OCI-LY3 (cell line): ENCODE results near the gene TTYH3.

Experiments used
- H2AFZ ChIP-seq: fragments of 200-600, 300-600 bp; shearing (Covaris generic); 2 replicates; pipeline ENCODE4 v1.6.0; 2014; ENCODE audit warnings: antibody characterized with exemption, low read depth, low read length
- H3K27ac ChIP-seq: fragments of 200-600, 300-600 bp; sonication (generic); 2 replicates; pipeline ENCODE4 v1.5.1; 2014; ENCODE audit warnings: mild to moderate bottlenecking, low read length, moderate library complexity, mixed read lengths
- H3K27me3 ChIP-seq: fragments of 200-600, 300-600 bp; sonication (generic); 2 replicates; pipeline ENCODE4 v1.6.1; 2014; ENCODE audit warnings: low read depth, low read length, mixed read lengths
- H3K36me3 ChIP-seq: fragments of 200-600, 300-600 bp; sonication (generic); replicated peaks from 2 replicates; pipeline ENCODE3; 2014; ENCODE audit warnings: low read depth, low read length, mixed read lengths
- H3K4me1 ChIP-seq: fragments of 300-600, 200-600 bp; sonication (generic); 2 replicates; pipeline ENCODE4 v1.6.1; 2014; ENCODE audit warnings: low read length, mixed read lengths
- H3K4me2 ChIP-seq: fragments of 200-600, 300-600 bp; sonication (generic); 2 replicates; pipeline ENCODE4 v1.6.1; 2014; ENCODE audit warnings: low read length, mixed read lengths
- H3K4me3 ChIP-seq: fragments of 300-600, 200-600 bp; sonication (generic); 2 replicates; pipeline ENCODE4 v1.5.1; 2014; ENCODE audit warnings: antibody characterized with exemption, mild to moderate bottlenecking, low read length, moderate library complexity
- H3K79me2 ChIP-seq: fragments of 300-600, 200-600 bp; shearing (Covaris generic); 2 replicates; pipeline ENCODE4 v1.6.1; 2014; ENCODE audit warnings: mild to moderate bottlenecking, low read length, mixed read lengths
- H3K9ac ChIP-seq: fragments of 300-600, 200-600 bp; shearing (Covaris generic); 2 replicates; pipeline ENCODE4 v1.6.0; 2014; ENCODE audit warnings: mild to moderate bottlenecking, low read length, moderate library complexity
- H3K9me3 ChIP-seq: fragments of 200-600, 300-600 bp; shearing (Covaris generic); 2 replicates; pipeline ENCODE4 v1.6.1; 2014; ENCODE audit warnings: low read length, mixed read lengths; ENCODE audit not compliant: insufficient read depth
- H4K20me1 ChIP-seq: fragments of 200-600, 300-600 bp; sonication (generic); 2 replicates; pipeline ENCODE4 v1.6.1; 2016; ENCODE audit warnings: low read length, mixed read lengths; ENCODE audit not compliant: insufficient read depth
- EZH2phosphoT487 ChIP-seq: fragments of 200-600 bp; shearing (Covaris generic); IDR thresholded peaks from 2 replicates; pipeline ENCODE4 v1.6.1; 2018; ENCODE audit warnings: antibody characterized with exemption, mixed run types, low read depth
- TF ChIP-seq, protein P1 (sequence below): fragments of 200-600, 300-600 bp; sonication (generic); IDR thresholded peaks from 2 replicates; pipeline ENCODE4 v1.5.1; 2014; ENCODE audit warnings: antibody characterized with exemption, low read length, low read depth

Gene TTYH3

DNA sequence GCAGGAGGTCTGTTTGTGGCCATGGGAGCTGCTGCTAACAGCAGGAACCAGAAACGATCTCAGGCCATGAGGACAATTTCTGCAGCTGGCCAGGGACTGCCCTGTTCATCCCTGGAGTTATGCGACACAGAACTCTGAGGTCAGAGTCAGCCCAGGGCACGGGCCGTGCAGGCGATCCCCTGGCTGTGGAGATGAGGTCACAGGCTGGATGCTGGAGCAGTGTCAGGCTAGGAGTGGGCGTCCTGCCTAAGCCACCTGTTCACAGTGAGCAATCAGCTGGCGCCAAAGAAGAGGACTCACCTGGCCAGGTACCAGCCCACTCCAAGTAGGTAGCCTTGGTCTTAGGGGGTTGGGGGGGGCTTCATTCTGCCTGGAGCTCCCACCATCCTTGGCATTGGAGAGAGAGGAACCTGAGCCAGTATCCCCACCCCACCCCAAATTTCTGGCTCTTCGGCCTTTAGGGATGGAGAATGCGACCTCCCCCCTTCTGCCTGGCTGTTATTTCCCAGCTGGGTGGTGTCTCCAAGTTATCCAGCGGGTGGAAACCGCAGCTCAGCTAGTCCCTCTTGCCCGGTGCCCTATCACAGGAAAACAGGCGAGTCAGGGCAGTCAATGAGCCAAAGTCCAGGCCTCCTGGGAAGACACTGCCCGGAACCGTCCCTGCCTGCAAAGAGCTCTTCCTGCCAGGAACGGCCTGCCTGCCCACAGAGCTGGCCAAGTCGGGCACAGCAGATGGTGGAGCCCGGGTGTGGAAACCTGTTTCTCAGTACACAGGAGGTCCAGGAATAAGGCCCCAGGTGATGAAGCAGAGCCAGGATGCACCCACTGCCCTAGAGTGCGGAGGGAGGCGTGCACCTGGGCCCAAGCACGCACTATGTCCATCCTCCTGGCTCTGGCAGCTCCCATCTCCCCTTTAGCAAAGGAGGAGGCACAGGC, 1.8 kb upstream of the TTYH3 start:
- Histone ChIP-seq H3K4me3 (no peak overlapping the region), H3K4me2 (no peak overlapping the region), H3K4me1 (peaks cover 8% of the 10 kb centered on the region), H3K9me3 (no peaks in the 10 kb centered on the region), H3K27me3 (no peaks in the 10 kb centered on the region), H4K20me1 (peaks cover 2% of the 10 kb centered on the region; the same call in 1 of the 2 replicates), H3K9ac (no peak overlapping the region), H3K36me3 (no peaks in the 10 kb centered on the region), H3K27ac (no peak overlapping the region), H3K79me2 (no peaks in the 10 kb centered on the region; the same call in 1 of the 2 replicates), H2AFZ (no peak overlapping the region)
- TF ChIP-seq, protein P1, sequence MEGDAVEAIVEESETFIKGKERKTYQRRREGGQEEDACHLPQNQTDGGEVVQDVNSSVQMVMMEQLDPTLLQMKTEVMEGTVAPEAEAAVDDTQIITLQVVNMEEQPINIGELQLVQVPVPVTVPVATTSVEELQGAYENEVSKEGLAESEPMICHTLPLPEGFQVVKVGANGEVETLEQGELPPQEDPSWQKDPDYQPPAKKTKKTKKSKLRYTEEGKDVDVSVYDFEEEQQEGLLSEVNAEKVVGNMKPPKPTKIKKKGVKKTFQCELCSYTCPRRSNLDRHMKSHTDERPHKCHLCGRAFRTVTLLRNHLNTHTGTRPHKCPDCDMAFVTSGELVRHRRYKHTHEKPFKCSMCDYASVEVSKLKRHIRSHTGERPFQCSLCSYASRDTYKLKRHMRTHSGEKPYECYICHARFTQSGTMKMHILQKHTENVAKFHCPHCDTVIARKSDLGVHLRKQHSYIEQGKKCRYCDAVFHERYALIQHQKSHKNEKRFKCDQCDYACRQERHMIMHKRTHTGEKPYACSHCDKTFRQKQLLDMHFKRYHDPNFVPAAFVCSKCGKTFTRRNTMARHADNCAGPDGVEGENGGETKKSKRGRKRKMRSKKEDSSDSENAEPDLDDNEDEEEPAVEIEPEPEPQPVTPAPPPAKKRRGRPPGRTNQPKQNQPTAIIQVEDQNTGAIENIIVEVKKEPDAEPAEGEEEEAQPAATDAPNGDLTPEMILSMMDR = no peak
- no peak for TF ChIP-seq EZH2phosphoT487

GRCh38 chr7:2632733-2633537, 1.1 kb downstream of the TTYH3 start:
- H3K4me3 ChIP-seq = peak overlapping the region; percentile 98
- H4K20me1 ChIP-seq = peaks cover 12% of the 10 kb centered on the region; the same call in 1 of the 2 replicates
- peak overlapping the region; percentile 84 for H3K4me2 ChIP-seq
- H3K36me3 ChIP-seq = no peaks in the 10 kb centered on the region
- no peaks in the 10 kb centered on the region; the same call in 1 of the 2 replicates for H3K79me2 ChIP-seq
- no peak overlapping the region for H2AFZ ChIP-seq
- TF ChIP-seq, protein P1 = no peak
- no peak for TF ChIP-seq EZH2phosphoT487
- peaks cover 19% of the 10 kb centered on the region for H3K4me1 ChIP-seq
- H3K27me3 ChIP-seq = no peaks in the 10 kb centered on the region
- H3K27ac ChIP-seq = no peak overlapping the region
- peak overlapping the region; percentile 84 for H3K9ac ChIP-seq
- H3K9me3 ChIP-seq = no peaks in the 10 kb centered on the region

DNA sequence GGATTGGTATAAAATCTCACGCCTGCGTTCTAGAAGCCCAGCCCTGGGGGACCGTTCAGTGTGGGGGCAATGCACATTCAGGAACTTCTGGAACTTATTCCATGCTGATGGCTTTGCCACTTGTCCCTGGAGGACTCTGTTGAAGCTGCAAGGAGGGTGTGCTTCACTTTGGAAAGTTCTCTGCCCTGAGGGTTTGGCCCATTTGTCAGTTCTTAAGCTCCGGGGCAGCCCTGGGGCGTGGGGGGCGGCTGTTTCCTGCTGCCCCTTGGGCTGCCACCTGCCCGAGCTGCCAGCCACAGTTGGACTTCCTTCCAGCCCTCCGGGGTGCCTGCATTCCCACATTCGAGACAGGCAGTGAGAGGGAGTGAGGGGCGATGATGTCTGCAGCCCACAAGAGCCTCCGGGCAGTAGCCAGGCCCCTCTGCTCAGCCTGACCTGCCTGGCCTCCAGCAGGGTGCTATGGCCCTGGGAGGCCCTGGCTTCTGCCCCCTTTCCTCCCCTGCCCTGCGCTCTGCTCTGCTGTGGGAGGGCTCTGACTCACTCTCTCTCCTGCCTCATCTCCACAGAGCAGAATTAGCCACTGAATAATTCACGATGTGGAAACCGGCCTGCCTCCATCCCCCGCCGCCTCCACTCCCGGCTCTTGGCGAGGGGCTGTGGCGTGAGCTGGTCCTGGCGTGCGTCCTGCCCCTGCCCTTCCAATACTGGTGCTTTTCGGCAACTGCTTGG, 1.9 kb downstream of the TTYH3 start:
- Histone ChIP-seq H3K9me3 (no peaks in the 10 kb centered on the region), H3K9ac (peak overlapping the region; percentile 84), H3K27me3 (no peaks in the 10 kb centered on the region), H2AFZ (no peak overlapping the region), H3K27ac (no peak overlapping the region), H4K20me1 (peaks cover 12% of the 10 kb centered on the region; the same call in 1 of the 2 replicates), H3K79me2 (no peaks in the 10 kb centered on the region; the same call in 1 of the 2 replicates), H3K4me1 (peaks cover 25% of the 10 kb centered on the region), H3K36me3 (no peaks in the 10 kb centered on the region), H3K4me2 (peak overlapping the region; percentile 84), H3K4me3 (peak overlapping the region; percentile 98)
- TF ChIP-seq, protein P1 = no peak
- TF ChIP-seq EZH2phosphoT487 = no peak
